Lung (tissue), 12 donors: ENCODE data around the gene NEB. TPM values are rescaled to one million over a fixed set of nuclear protein-coding genes. Genes with fewer than 3 reads are reported as not detected.

Experiments
- ATAC-seq: fragments of 200-7000 bp; cut with Tn5 transposase; one replicate; pipeline ENCODE4 v1.9.1; 2020; ENCODE audit warnings: moderate number of reproducible peaks; ENCODE audit not compliant: insufficient read depth, low FRiP score
- DNase-seq, 3 donors: peaks; one replicate each; pipeline ENCODE4 v3.0.0-alpha.2; 2013 to 2017
- H3K27ac ChIP-seq, 2 donors: one replicate each; pipeline ENCODE4 v1.5.1; 2013; ENCODE audit warnings: mild to moderate bottlenecking in 2 of 2, moderate library complexity in 2 of 2, control low read depth in 1 of 2, inconsistent platforms in 1 of 2, low read depth in 1 of 2, low read length in 1 of 2
- H3K27me3 ChIP-seq, 3 donors: one replicate each; pipeline ENCODE4 v1.5.1; 2013; ENCODE audit warnings: low read length in 2 of 3; ENCODE audit not compliant: control insufficient read depth in 3 of 3, insufficient read depth in 3 of 3
- H3K36me3 ChIP-seq, 4 donors: one replicate each; pipeline ENCODE4 v1.5.1; 2013; ENCODE audit warnings: low read length in 4 of 4, mild to moderate bottlenecking in 1 of 4, moderate library complexity in 1 of 4; ENCODE audit not compliant: control insufficient read depth in 4 of 4, insufficient read depth in 4 of 4
- H3K4me1 ChIP-seq, 5 donors: one replicate each; pipeline ENCODE4 v1.5.1; 2013; ENCODE audit warnings: low read length in 5 of 5, mild to moderate bottlenecking in 2 of 5, moderate library complexity in 1 of 5; ENCODE audit not compliant: control insufficient read depth in 5 of 5, insufficient read depth in 5 of 5
- H3K4me3 ChIP-seq: one replicate; pipeline ENCODE4 v1.5.1; 2013; ENCODE audit warnings: mild to moderate bottlenecking, control low read depth, moderate library complexity
- H3K9ac ChIP-seq, 2 donors: one replicate each; pipeline ENCODE4 v1.5.1; 2013; ENCODE audit warnings: low read length in 2 of 2, control low read depth in 1 of 2; ENCODE audit not compliant: insufficient read depth in 1 of 2
- H3K9me3 ChIP-seq, 4 donors: one replicate each; pipeline ENCODE4 v1.5.1; 2013; ENCODE audit warnings: low read length in 3 of 4, mild to moderate bottlenecking in 1 of 4, moderate library complexity in 1 of 4; ENCODE audit not compliant: control insufficient read depth in 4 of 4, insufficient read depth in 3 of 4
- WGBS, 2 donors: extraction: QIAGEN DNeasy Blood & Tissue Kit; methylation state at CpG; one replicate each; pipeline ENCODE4 v1.1.7; 2013; 5-methylcytosine and 5-hydroxymethylcytosine counted together
- polyA plus RNA-seq, 2 donors: library from polyadenylated mRNA; stranded (reverse); fragments of 200-250 nt; gene quantifications; one replicate each; pipeline ENCODE4 v1.2.1, GENCODE V29; 2013
- total RNA-seq, 2 donors: library from RNA; depleted of rRNA in 1 of 2; stranded (reverse); fragments of >200 nt in 1 of 2; gene quantifications; one replicate each; pipeline ENCODE4 v1.2.1, GENCODE V29; 2014 to 2021
- TF ChIP-seq, protein P1 (sequence below): IDR thresholded peaks from 2 replicates; pipeline ENCODE4 v1.5.1; 2012; ENCODE audit warnings: mild to moderate bottlenecking; ENCODE audit errors: control extremely low read depth, extremely low read depth
- donor health status: control.
- donor health status: control.
- donor health status: Bipolar disorder and iron deficiency.
- donor health status: healthy.
- donor health status: DM: yes; HTN: yes; CAD: no.

Gene NEB
- total and polyA plus RNA-seq, 4 donors: 0.52 to 2.1 (median 1.0) TPM

GRCh38 chr2:151679994-151680393 is 54.3 kb downstream of the NEB start:
- ATAC-seq: no peak
- 79 to 84% methylated on average over 1 of the region's 1 CpG for WGBS, 2 donors
- Histone ChIP-seq H3K4me1 (no peaks in the 10 kb centered on the region), H3K36me3 (no peaks in the 10 kb centered on the region), H3K9ac (no peak overlapping the region), H3K27ac (no peak overlapping the region), H3K9me3 (no peaks in the 10 kb centered on the region), H3K4me3 (no peak overlapping the region), H3K27me3 (no peaks in the 10 kb centered on the region)
- DNase-seq: no peak
- TF ChIP-seq, protein P1, sequence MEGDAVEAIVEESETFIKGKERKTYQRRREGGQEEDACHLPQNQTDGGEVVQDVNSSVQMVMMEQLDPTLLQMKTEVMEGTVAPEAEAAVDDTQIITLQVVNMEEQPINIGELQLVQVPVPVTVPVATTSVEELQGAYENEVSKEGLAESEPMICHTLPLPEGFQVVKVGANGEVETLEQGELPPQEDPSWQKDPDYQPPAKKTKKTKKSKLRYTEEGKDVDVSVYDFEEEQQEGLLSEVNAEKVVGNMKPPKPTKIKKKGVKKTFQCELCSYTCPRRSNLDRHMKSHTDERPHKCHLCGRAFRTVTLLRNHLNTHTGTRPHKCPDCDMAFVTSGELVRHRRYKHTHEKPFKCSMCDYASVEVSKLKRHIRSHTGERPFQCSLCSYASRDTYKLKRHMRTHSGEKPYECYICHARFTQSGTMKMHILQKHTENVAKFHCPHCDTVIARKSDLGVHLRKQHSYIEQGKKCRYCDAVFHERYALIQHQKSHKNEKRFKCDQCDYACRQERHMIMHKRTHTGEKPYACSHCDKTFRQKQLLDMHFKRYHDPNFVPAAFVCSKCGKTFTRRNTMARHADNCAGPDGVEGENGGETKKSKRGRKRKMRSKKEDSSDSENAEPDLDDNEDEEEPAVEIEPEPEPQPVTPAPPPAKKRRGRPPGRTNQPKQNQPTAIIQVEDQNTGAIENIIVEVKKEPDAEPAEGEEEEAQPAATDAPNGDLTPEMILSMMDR: no peak

- Histone ChIP-seq H3K27me3 (no peaks in the 10 kb centered on the region), H3K4me1 (no peaks in the 10 kb centered on the region), H3K4me3 (no peak overlapping the region), H3K36me3 (no peaks in the 10 kb centered on the region), H3K9me3 (no peaks in the 10 kb centered on the region), H3K27ac (no peak overlapping the region), H3K9ac (no peak overlapping the region)
- TF ChIP-seq, protein P1: no peak
- DNase-seq (no peak), ATAC-seq (no peak)
- WGBS, 2 donors: 84 to 93% methylated on average over 6 of the region's 6 CpGs
These were observed 55.4 kb downstream of the NEB start for GRCh38 chr2:151678849-151679248.

- H3K9me3 ChIP-seq: no peaks in the 10 kb centered on the region
- WGBS, 2 donors: 89 to 91% methylated on average over 2 of the region's 2 CpGs
- no peaks in the 10 kb centered on the region for H3K27me3 ChIP-seq
- TF ChIP-seq, protein P1: no peak
- no peak overlapping the region for H3K27ac ChIP-seq
- DNase-seq (peak in 2 of 3 donors; percentile 43 to 67), ATAC-seq (no peak)
- no peak overlapping the region for H3K9ac ChIP-seq
- H3K36me3 ChIP-seq: no peaks in the 10 kb centered on the region
- no peak overlapping the region for H3K4me3 ChIP-seq
- peaks cover 0 to 8% (median 5%) of the 10 kb centered on the region in 5 donors for H3K4me1 ChIP-seq
These were observed 61.3 kb downstream of the NEB start for GRCh38 chr2:151673016-151673415.

GRCh38 chr2:151672277-151672676 is 62.0 kb downstream of the NEB start:
- Histone ChIP-seq H3K4me1 (peaks cover 0 to 8% (median 5%) of the 10 kb centered on the region in 5 donors), H3K27ac (no peak overlapping the region), H3K36me3 (no peaks in the 10 kb centered on the region), H3K9ac (no peak overlapping the region), H3K27me3 (no peaks in the 10 kb centered on the region), H3K4me3 (no peak overlapping the region), H3K9me3 (no peaks in the 10 kb centered on the region)
- TF ChIP-seq, protein P1: no peak
- no peak for ATAC-seq
- WGBS, 2 donors: 81 to 94% methylated on average over 5 of the region's 5 CpGs
- no peak for DNase-seq
